Transverse colon (tissue), 4 donors: Measurements from ENCODE around the gene SLC51A. TPM values are rescaled to one million over a fixed set of nuclear protein-coding genes. Genes with fewer than 3 reads are reported as not detected.
A peak's percentile ranks its signal among the peaks of the same experiment; 100 is the strongest.

Experiments
- DNase-seq: peaks from one replicate; pipeline ENCODE4 v3.0.0-alpha.2; 2019
- H3K27ac ChIP-seq, 4 donors: fragments of 200-600 bp; sonication (generic); 2 replicates each; pipeline ENCODE4 v1.5.1; 2016 to 2018; ENCODE audit warnings: inconsistent platforms in 4 of 4
- H3K27me3 ChIP-seq: fragments of 200-600 bp; sonication (generic); 2 replicates; pipeline ENCODE4 v1.5.1; 2017; ENCODE audit warnings: inconsistent platforms
- H3K36me3 ChIP-seq, 4 donors: fragments of 200-600 bp; sonication (generic); 2 replicates each; pipeline ENCODE4 v1.5.1; 2017 to 2019; ENCODE audit warnings: inconsistent platforms in 4 of 4
- H3K4me1 ChIP-seq, 4 donors: fragments of 200-600 bp; sonication (generic); 2 replicates each; pipeline ENCODE4 v1.5.1; 2017 to 2020; ENCODE audit warnings: inconsistent platforms in 4 of 4
- H3K4me3 ChIP-seq, 4 donors: fragments of 200-600 bp; sonication (generic); 1 replicate in 1 of 4; 2 replicates in 3 of 4; pipeline versions ENCODE4 v1.5.1 to v1.6.1; 2017 to 2019; ENCODE audit warnings: inconsistent platforms in 4 of 4
- H3K9me3 ChIP-seq, 2 donors: fragments of 200-600 bp; sonication (generic); 2 replicates each; pipeline ENCODE4 v1.5.1; 2017 to 2019; ENCODE audit warnings: inconsistent platforms in 2 of 2
- EP300 ChIP-seq: sonication (generic); formaldehyde crosslinking; IDR thresholded peaks from one replicate; pipeline ENCODE4 v1.6.1; 2017; ENCODE audit warnings: antibody characterized with exemption, low read depth
- POLR2A ChIP-seq: fragments of 450-650 bp; IDR thresholded peaks from one replicate; pipeline ENCODE4 v1.6.1; 2016; ENCODE audit warnings: antibody characterized with exemption, mild to moderate bottlenecking, moderate library complexity
- POLR2AphosphoS5 ChIP-seq, 3 donors: sonication (generic); formaldehyde crosslinking; IDR thresholded peaks; one replicate each; pipeline ENCODE4 v1.6.1; 2016; ENCODE audit warnings: antibody characterized with exemption in 3 of 3
- WGBS, 2 donors: methylation state at CpG; one replicate each; pipeline ENCODE4 v1.1.5; 2018; ENCODE audit warnings: low coverage in 1 of 2; 5-methylcytosine and 5-hydroxymethylcytosine counted together
- in situ Hi-C, 4 donors: fragments of 200-750 bp; cut with MboI; loops; one replicate each; pipeline versions ENCODE4 v1.15.0 to v1.15.1; 2017; ENCODE audit warnings: low sequenced_read_pairs in 3 of 4, low pct_ligation_motif_present in 1 of 4, low pct_unique_long_range_greater_than_20kb in 1 of 4
- intact Hi-C: fragments of 100-400 bp; cut with DNase I; formaldehyde crosslinking; loops from one replicate; pipeline ENCODE4 v1.15.1; 2023; ENCODE audit warnings: low total_unique reads
- total RNA-seq, 4 donors: library from RNA; depleted of rRNA; stranded (reverse); fragments of >200 nt; gene quantifications; one replicate each; pipeline ENCODE4 v1.1.0, GENCODE V29; 2016
- TF ChIP-seq, protein P1 (sequence below), 5 experiments: fragments of 200-600 bp in 3 of 5; fragments of 450-650 bp in 2 of 5; sonication (generic) in 3 of 5; IDR thresholded peaks; 1 replicate in 2 of 5; 2 replicates in 3 of 5; pipeline ENCODE4 v1.5.1; 2016 to 2017; ENCODE audit warnings: antibody characterized with exemption in 5 of 5, inconsistent platforms in 3 of 5, mild to moderate bottlenecking in 2 of 5, moderate library complexity in 1 of 5

SLC51A gene
- total RNA-seq, 4 donors from 2014 or later, result 7.2 to 123 (median 40.5) TPM

DNA sequence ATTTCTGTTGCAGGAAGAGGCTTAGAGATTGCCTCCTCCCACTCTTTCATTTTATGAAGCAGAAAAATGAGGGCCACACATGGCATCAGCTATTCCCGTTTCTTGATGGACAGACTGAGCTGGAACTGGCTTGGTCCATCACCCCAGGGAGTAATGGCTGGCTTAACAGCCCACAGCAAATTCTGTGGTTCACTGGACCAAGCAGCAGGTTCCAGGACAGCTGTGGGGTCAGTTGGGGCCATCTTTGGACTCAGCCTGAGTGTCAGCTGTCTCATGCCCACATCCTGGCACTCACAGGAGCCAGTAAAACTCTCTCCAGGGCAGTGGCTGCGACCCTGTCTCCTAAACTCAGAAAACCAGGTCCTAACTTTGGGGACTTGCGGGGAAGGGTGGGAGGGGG lies 41.7 kb upstream of the SLC51A start:
- Histone ChIP-seq H3K36me3 (no peaks in the 10 kb centered on the region), H3K27me3 (no peaks in the 10 kb centered on the region), H3K27ac (no peak overlapping the region), H3K4me1 (peaks cover 3 to 25% (median 18%) of the 10 kb centered on the region in 4 donors), H3K9me3 (no peaks in the 10 kb centered on the region), H3K4me3 (no peak overlapping the region)
- TF ChIP-seq POLR2A (no peak), POLR2AphosphoS5 (IDR thresholded peaks at IDR 0.05) (no peak), EP300 (no peak)
- TF ChIP-seq, protein P1, sequence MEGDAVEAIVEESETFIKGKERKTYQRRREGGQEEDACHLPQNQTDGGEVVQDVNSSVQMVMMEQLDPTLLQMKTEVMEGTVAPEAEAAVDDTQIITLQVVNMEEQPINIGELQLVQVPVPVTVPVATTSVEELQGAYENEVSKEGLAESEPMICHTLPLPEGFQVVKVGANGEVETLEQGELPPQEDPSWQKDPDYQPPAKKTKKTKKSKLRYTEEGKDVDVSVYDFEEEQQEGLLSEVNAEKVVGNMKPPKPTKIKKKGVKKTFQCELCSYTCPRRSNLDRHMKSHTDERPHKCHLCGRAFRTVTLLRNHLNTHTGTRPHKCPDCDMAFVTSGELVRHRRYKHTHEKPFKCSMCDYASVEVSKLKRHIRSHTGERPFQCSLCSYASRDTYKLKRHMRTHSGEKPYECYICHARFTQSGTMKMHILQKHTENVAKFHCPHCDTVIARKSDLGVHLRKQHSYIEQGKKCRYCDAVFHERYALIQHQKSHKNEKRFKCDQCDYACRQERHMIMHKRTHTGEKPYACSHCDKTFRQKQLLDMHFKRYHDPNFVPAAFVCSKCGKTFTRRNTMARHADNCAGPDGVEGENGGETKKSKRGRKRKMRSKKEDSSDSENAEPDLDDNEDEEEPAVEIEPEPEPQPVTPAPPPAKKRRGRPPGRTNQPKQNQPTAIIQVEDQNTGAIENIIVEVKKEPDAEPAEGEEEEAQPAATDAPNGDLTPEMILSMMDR (IDR thresholded peaks at IDR 0.05), result no peak
- WGBS, 2 donors, result 83 to 85% methylated on average over 1 to 3 of the region's 3 CpGs
- intact Hi-C loops, result no loop called here
- in situ Hi-C loops, result no loop called here
- no peak for DNase-seq

DNA sequence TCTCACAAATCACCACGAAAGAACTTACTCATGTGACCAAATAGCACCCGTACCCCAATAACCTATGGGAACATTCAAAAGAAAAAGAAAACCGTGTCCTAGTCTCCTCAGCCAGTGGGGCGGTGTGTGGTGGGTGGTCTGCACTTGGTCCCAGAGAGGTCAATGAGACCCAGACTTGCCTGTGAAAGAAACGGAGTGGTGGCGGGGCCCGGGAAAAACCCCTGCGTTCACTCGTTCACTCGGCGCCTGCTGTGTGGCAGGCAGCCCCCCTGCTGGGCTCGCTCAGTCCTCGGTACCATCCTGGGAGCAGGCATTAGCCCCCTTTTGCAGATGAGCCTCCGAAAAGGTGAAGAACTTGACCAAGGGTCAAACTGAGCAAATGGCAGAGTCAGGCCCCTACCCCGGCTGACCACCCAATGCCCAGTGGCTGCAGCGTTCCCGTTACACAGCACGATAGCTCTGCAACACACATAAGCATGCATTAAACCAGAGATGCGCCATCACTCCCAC lies 41.2 kb upstream of the SLC51A start:
- Histone ChIP-seq H3K4me1 (peaks cover 6 to 30% (median 23%) of the 10 kb centered on the region in 4 donors), H3K4me3 (no peak overlapping the region), H3K27ac (no peak overlapping the region), H3K27me3 (no peaks in the 10 kb centered on the region), H3K9me3 (no peaks in the 10 kb centered on the region), H3K36me3 (no peaks in the 10 kb centered on the region)
- TF ChIP-seq POLR2AphosphoS5 (IDR thresholded peaks at IDR 0.05) (no peak), POLR2A (no peak)
- 91% methylated on average over 19 of the region's 19 CpGs; no CpG with 5 or more reads in 1 of the 2 donors for WGBS, 2 donors
- DNase-seq, result no peak
- in situ Hi-C loops (no loop called here), intact Hi-C loops (no loop called here)

DNA sequence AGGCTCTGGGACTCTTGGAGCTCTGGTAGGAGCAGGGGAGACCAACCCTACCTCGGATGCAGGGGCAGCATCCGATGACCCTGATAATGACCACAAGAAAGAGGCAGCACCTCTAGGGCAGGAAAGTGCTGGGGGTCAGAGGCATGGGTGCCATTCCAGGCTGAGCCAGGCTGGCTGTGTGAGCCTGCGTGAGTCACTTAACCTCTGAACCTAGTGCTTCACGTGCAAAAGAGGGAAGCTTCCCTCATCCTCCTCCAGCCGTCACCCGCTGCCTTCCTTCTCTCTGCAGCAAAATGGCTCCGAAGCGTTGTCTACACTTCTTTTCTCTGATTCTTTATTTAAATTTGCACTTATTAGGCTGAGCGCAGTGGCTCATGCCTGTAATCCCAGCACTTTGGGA lies 40.6 kb upstream of the SLC51A start:
- H3K27ac ChIP-seq, result no peak overlapping the region
- intact Hi-C loops, result no loop called here
- no peak for DNase-seq
- H3K4me1 ChIP-seq, result peaks cover 6 to 36% (median 24%) of the 10 kb centered on the region in 4 donors
- no peak for TF ChIP-seq POLR2A
- no peaks in the 10 kb centered on the region for H3K27me3 ChIP-seq
- H3K9me3 ChIP-seq, result no peaks in the 10 kb centered on the region
- H3K36me3 ChIP-seq, result no peaks in the 10 kb centered on the region
- no peak overlapping the region for H3K4me3 ChIP-seq
- in situ Hi-C loops, result no loop called here
- WGBS, 2 donors, result 82 to 95% methylated on average over 4 to 9 of the region's 9 CpGs

DNA sequence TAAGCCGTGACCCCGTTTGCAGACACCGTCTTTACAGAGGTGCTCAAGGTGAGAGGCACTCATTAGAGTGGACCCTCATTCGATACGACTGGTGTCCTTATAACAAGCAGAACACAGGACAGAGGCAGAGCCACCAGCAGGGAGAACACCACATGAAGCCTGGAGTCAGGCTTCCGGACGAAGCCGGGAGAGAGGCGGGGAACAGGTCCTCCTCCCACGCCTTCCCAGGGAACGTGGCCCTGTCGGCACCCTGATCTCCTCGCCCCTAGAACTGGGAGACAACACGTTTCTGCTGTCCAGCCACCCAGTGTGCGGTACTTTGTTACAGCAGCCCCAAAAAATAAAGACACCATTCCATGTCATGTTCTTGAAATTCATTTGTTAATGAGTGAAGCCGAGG lies 38.8 kb upstream of the SLC51A start:
- intact Hi-C loops (no loop called here), in situ Hi-C loops (no loop called here)
- peak; percentile 68 for DNase-seq
- Histone ChIP-seq H3K4me1 (peaks cover 6 to 46% (median 24%) of the 10 kb centered on the region in 4 donors), H3K36me3 (no peaks in the 10 kb centered on the region), H3K4me3 (peak overlapping the region in 1 of 4 donors; percentile 14), H3K27ac (peak overlapping the region; percentile 72 to 84 (median 76)), H3K27me3 (no peaks in the 10 kb centered on the region), H3K9me3 (no peaks in the 10 kb centered on the region)
- 44 to 50% methylated on average over 8 to 16 of the region's 16 CpGs for WGBS, 2 donors
- TF ChIP-seq POLR2A, result no peak
- no peak for TF ChIP-seq EP300
- no peak for TF ChIP-seq POLR2AphosphoS5 (IDR thresholded peaks at IDR 0.05)
- TF ChIP-seq, protein P1 (IDR thresholded peaks at IDR 0.05), result no peak

DNA sequence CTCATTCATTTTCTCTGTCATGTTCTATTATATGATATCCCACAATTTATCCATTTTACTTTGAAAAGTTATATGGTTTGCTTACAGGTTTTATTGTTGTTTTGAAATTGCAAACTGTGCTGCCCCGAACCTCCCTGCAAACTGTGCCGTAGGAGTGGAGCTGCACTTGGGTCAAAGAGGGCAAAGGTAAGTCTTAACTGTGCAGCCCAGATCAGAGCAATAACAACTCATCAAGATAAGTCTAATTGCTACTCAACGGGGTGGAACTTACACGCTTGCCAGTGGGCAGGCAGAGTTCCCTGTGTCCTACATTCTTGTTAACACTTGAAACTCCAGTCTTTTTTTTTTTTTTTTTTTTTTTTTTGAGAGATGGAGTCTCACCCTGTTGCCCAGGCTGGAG lies 38.4 kb upstream of the SLC51A start:
- WGBS, 2 donors, result 38 to 44% methylated on average over 4 of the region's 4 CpGs
- no peaks in the 10 kb centered on the region for H3K9me3 ChIP-seq
- DNase-seq, result peak; percentile 71
- H3K27ac ChIP-seq, result peak overlapping the region; percentile 72 to 84 (median 78)
- H3K27me3 ChIP-seq, result no peaks in the 10 kb centered on the region
- H3K36me3 ChIP-seq, result no peaks in the 10 kb centered on the region
- peak overlapping the region in 1 of 4 donors; percentile 14 for H3K4me3 ChIP-seq
- TF ChIP-seq, protein P1 (IDR thresholded peaks at IDR 0.05), result no peak
- TF ChIP-seq POLR2AphosphoS5 (IDR thresholded peaks at IDR 0.05), result peak in 2 of 3 donors; percentile 30 to 68
- peaks cover 6 to 50% (median 25%) of the 10 kb centered on the region in 4 donors for H3K4me1 ChIP-seq
- intact Hi-C loops, result no loop called here
- in situ Hi-C loops, result no loop called here
